Limb (tissue), 2 donors: ENCODE measurements around the gene ESF1.
"Not testable (repeated sequence)": the region's sequence is repeated elsewhere in the genome, so short reads cannot be mapped to it uniquely, and the experiment has no call there.

ENCODE experiments used
- DNase-seq, 2 donors: peaks; one replicate each; pipeline ENCODE4 v3.0.0-alpha.2; 2016; ENCODE audit errors: extremely low spot score in 2 of 2

ESF1 gene

DNA sequence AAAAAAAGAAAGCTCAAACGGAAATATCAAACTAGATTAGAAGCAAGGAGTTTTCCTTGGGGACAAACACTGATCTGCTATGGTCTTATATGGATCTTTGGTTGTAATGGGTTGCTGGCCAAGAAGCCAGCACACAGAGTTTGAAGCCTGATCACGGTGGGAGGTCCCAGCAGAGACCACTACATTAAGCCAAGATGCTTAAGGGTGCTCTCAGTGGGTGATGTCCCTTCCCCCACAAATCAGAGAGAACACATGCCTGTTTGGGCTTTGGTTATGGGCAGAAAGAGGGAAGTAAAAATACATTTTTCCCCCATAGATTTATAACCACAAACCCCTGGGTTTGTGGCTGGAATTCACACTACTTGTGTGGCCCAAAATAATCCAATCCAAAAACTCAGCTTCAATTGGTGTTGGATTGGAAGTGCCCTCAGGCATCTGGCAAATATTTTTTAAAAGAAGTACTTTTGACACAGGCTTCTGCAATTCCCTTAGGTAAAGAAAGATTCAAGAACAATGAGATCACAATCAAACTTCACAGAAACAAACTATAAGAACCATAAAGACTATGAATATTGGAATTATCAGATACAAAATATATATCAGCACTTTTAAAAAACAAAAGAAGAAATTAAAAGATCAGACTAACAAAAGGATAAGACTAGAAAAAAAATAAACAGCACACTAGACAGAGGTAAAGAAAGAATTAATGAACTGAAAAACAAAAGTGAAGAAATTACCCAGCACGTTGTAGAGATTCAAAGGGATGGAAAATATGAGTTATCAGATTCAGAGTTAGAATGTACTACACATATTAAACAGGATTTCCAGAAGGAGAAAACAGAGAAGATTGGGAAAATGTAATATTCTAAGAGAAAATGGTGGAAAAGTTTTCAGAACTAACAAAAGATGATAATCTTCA lies 44.7 kb downstream of the ESF1 start:
- no peak for DNase-seq

DNA sequence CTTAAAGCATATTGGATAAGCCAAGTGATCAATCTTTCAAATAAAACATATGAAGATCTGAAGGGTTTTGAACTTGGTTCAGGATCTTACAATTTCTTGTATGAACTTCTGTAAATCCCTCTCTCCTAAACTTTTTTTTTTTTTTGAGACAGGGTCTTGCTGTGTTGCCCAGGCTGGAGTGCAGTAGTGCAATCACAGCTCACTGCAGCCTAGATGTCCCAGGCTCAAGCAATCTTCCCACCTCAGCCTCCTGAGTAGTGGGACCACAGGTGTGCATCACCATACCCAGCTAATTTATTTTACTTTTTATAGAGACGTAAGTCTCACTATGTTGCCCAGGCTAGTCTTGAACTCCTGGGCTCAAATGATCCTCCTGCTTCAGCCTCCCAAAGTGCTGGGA lies 46.5 kb downstream of the ESF1 start:
- DNase-seq: not testable (repeated sequence)

DNA sequence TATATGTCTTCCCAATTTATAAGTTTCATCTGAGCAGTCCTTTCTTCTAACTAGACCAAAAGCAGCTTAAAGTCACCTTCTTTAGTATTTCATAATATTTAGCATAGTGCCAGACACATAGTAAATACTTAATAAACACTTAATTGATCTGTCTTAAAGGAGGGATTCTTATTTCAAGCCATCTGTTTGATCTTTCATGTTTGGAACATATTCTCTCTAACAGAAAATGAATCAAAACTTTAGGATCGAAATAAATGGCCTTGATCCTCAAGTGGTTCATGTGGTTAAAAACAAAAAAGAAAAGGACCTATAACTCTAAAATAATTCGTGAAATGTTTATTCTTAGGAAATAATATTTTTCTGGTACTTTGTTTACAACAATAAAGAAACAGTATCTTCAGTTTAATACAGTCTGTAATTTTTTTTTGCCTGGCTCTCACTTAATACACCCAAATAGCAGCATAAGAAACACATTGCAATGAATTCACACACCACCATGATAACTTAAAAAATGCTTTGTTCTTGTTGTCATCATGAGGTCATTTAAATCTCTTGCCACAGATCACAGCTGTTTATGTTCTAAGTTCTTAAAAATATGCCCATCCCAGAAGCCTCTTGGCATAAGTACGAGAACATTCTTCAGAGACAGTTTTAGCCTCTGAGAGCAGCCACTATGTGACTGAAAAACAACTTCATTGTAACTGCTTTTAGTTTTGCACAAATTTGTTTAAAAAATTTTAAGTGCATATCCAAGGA lies 48.1 kb downstream of the ESF1 start:
- DNase-seq: peak in 1 of 2 donors; percentile 34

DNA sequence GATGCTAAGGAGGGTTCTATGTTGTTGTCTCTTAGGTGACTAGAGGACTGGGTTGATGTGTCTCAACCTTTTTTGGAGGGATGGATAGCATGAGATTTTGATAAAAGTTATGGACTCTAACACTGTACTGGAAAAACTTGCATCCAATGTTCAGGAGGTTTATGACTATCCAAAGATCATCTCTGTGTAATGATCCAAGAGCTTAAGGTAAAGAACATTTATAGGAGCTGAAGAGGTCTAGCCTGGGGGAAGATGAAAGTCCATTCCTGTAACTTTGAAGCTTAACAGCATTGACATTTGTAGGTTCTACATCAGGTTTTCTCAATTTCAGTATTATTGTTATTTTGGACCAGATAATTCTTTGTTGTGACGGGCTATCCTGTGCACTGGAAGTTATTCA lies 48.9 kb downstream of the ESF1 start:
- DNase-seq: no peak

DNA sequence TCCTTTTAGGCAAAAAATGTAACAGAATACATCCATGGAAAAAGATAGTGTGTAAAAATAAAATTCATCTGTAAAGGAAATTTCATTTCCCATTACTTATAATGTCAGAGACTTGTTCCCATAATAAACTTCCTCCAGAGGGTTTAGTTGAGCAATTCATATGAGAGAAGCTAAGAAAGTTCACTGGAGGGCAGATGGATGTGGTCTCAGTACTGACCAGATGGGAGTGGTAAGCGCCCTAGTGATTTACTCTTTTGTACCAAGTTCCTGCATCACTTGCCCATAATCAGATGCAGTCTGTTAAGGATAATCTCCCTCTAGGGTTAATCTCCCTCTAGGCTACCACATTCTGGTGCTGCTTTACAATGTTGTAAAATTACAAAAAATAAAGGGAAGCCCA lies 61.7 kb downstream of the ESF1 start:
- DNase-seq: no peak

DNA sequence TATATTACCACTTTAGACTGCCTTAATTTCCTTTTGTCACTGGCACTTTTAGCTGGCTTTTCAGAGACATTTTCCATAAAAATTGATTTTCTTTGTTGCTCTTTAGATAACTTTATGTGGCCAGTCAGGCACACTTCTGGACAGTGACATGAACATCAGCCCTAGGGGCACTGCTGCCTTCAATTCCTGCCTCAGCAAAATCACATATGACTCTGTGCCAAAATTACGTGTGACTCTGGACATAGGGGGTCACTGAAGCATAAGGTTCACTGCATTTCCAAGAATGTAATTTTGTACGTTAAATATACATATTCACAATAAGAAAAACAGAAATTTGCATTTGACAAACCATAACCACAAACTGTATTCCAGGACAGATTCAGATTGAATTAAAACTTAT lies 66.5 kb downstream of the ESF1 start:
- no peak for DNase-seq

DNA sequence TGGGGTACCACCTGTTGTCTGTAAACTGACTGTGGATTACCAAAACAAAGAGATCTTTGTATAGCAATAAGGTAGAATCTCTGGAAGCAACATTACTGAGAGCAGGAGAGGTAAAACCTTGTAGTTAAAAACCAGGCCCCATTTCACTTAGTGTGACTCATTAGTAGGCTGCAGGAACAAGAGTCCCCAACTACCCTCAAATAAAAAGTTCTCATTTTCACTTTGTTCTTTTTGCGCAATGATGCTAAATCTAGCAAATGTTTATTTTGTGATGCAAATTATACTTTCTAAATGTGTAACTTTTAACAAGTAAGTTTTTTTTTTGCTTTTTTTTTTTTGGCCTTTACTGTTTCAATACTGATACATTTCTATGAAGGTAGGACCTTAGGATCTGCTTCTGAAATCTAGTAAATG lies 67.1 kb downstream of the ESF1 start:
- no peak for DNase-seq

DNA sequence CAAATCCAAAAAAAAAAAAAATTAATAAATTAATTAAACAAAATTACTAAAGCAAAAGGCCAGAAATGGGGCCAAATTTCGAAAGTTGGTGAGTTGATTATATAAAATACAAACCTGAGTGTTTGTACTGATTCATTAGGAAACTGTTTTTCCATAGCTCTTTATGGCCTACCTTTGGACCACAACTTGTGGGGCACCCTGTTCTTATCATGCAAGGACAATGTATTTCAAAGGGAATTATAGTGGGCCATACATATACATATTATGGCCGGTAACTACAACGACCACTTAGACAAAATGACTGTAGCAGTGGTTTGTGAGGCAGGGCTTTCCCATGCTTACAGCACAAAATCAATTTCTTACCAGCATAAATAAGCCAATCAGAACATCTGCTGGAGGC lies 69.5 kb downstream of the ESF1 start:
- DNase-seq: no peak

DNA sequence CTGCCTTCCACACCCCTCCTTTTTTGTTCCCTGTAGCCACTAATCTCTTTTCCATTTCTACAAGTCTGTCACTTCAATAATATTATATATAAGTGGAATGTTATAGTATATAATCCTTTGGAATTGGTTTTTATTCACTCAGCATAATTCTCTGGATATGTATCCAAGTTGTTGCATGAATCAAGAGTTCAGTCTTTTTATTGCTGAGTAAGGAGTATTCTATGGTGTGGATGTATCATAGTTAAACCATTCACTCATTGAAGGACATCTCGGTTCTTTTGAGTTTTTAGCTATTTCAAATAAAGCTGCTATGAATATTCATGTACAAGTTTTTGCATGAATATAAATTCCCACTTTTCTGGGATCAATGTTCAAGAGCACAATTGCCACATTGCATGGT lies 76.5 kb downstream of the ESF1 start:
- no peak for DNase-seq

DNA sequence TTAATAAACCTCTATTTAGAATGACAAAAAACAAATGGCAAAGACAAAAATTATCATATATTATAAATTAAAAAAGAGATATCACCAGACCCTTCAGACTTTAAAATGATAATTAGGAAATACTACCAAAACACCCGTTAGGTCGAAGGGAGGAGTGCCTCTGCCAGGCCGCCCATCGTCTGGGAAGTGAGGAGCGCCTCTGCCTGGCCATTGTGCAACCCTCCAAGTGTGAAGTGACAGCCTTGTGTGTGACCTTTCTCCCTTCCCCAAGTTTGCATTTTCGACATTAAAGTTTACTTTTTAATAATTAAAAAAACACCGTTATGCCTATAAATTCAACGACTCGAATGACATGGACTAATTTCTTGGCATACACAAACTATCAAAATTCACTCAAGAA lies 81.5 kb downstream of the ESF1 start:
- no peak for DNase-seq

DNA sequence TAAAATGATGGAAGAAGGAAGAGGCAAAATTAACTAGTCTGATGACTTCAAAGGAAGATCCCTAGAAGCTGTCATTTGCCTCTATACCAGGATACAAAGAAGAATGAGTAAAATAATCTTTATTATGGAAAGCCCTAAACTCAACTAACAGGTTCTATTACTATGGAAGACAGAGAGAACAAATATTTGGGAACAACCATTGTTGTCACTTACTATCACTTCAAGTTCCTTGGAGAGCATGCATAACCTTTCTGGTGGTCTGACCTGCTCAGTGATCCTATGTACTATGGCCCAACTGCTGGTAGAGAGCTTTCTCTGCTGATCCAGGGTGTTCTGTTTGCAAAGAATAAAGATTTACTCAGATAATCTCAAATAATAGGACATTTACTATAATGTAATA lies 83.2 kb downstream of the ESF1 start:
- DNase-seq: no peak

DNA sequence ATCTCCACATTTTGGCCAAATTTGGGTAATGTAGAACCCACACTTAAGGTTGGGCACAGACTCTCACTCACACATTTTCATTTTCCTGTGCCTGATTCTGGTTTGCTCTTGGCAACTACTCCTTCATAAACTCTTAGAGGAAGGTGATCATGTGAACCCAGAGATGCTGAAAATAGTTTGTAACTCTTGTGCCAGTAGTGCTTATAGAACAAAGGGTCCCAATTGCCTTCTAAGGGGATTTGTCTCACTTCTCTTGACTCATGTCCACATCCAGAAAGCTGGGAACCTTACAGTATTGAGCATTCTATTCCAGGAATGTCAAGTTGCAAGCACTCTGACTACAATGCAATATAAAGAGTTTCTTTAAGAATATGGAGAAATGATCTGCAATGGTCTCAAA lies 84.0 kb downstream of the ESF1 start:
- peak in 1 of 2 donors; percentile 12 for DNase-seq

DNA sequence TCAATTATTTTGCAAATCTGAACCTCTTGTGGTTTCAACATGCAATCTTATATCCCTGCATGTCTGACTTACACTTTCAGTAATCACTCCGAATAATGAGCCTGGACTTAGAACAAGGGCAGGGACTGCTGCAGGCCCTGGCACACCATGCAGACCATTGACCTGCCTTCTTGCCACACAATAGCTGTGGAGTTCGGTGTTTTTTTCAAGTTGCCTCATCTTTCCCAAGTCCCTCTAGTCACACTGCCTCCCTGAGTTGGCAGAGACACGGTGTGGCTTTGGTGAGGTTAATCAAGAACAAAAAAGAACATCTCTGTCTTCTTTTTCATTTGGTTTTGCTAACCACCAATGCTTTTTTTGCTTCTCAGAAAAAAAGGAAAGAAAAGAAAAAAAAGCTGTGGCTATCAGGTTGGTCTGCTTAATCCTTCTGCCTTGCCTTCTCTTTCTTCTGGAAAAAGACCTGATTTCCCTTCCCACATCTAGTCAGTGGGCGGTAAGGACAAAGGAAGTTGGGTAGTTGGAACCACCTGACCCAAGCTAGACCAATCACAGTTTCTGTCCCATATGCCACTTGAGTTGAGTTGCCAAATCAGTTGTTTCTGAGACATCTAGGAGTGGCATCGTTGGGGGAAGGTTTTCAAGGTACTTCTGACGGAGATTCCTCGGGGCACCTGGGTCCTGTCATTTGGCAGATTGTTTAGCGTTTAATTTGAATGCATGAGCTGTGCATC lies 90.1 kb downstream of the ESF1 start:
- DNase-seq: no peak

DNA sequence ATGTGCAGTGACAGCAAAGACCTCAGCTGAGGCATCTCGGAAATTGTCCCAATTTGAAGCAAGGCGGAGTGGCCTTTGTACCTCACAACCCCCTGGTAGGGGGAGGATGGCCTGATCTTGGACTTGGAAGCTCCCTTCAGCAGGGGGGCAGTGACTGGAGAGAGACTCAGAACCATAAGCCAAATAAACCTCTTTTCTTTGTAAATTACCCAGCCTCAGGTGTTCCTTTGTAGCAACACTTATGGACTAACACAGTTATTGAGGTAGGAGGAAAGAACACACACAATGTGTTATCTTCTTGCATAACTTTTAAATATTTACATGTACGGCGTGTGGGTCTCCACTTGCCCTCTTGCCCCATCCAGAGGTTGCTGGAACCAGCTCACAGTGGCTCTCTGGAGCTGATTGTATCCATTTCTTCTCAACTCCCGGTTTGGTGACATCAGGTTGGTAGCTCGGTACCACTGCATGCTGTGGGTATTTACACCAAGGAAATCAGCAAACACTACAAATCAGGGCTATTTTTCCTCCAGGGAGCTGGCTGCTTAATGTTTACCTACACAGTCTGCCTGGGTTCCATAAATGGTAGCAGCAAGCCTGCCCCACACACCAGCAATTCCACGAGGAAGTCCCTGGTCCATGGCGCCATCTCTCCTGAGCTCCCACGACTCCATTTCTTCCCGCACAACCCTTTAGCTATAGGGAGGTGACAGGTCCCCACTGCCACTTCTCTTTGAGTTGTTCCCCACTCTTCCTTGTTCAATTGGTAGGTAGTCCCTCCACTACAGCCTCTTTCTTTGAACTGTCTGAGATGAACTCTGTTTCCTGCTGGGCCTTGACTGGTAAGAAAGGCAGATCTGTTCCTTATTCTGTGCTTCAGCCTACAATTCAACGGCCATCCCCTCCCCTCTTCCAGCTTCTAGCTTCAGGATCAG lies 91.7 kb downstream of the ESF1 start:
- no peak for DNase-seq

DNA sequence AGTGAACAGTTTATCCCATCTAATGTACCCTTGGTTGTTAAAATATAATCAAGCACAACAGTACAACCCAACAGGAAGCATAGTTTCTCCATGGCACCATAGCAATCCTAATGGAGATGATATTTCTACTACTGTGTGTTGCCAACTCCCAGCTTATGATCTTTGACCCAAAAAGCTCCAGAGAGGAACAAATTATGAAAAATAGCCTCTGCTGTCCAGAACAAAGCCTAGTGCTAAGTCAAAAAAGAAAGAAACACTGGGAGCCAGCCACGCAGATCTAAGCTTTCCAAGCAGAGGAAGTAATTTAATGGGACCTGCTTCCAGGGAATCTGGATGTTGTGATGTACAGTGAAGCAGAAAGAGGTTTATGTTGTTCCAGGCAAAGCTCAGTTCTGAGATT lies 93.8 kb downstream of the ESF1 start:
- no peak for DNase-seq

DNA sequence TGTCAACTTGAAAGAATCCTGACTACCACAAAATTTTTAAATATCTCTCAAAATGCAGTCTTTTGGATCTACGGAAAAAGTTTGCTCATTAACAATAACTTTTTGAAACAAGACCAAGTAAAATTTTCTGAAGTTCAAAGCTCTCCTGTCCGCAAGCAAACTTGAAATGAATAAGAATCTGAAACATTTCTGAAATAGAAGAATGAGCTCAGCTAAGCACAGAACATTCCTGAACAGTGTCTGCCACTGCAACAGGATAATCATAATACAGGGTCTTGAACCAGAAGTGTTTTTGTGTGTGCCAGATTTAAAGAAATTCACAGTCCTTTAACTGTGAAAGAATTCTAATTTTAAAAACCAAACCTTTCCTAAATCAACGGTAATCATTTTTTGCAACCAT lies 96.9 kb downstream of the ESF1 start:
- DNase-seq: no peak

DNA sequence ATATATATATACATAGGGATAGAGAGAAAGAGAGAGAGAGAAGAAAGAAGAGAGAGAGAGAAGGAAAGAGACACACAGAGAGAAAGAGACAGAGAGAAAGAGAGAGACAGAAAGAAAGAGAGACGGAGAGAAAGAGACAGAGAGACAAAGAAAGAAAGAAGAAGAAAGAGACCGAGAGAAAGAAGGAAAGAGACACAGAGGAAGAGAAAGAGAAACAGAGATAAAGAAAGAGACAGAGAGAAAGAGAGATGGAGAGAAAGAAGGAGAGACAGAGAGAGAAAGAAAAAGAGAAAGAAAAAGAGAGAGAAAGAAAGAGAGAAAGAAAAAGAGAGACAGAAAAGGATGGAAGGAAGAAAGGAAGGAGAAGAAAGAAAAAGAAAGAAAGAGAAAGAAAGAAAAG lies 99.1 kb downstream of the ESF1 start:
- DNase-seq: no peak

DNA sequence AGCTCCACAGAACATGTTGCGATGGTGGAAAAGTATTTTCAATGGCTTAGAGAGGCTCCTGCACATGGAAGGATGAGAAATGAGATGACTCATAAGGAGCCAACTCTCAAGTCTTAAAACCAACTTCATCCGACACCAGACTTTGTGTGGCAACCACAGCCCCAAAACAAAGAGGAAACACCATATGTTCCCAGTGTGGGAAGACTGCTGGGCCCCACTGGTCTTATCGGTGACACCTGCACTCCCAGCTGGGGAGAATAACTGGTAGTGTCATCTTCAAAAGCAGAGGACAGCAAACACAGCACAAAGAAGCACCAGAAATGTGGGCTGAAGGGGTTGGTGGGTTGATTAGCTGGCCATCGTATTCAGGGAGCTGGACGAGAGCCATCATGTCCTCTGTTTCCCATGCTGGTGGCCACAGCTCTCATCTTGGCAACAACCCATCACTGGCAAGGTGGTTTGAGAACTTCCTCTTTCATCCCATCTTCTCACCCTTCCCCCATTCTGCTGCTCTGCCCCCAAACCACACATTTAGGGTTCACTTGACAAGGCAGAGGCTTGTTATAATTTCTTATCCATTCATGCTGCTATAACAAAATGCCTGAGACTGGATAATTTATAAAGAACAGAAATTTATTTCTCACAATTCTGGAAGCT lies 100.0 kb downstream of the ESF1 start:
- DNase-seq: no peak

DNA sequence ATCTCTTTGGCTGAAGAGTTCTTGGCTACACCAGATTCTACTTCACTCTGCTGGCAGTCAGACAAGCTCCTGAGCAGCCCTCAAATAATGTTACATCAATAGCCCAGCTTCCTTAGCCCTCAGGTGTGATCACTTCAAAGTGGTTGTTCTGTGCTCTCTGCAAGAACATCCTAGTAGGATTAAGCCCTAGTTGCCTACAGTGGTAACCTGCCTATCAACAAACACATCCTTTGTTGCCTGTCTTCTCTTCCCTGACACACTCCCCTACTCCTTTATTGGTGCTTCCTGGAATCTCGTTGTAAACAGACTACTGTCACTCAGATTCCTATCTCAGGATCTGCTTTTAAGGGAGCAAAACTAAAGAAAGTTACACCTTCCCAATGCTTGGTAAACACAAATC lies 100.9 kb downstream of the ESF1 start:
- DNase-seq: no peak
